ENCODE results near the gene CRY2. TPM values are rescaled to one million over a fixed set of nuclear protein-coding genes. Genes with fewer than 3 reads are reported as not detected.

CRY2 gene
- 11.7 and 13.3 TPM in 2 replicates for polyA plus RNA-seq (2011; rRNA removed)
- polyA minus RNA-seq (2011; rRNA and poly(A)+ RNA removed) = 28.1 and 31.7 TPM in 2 replicates

GRCh38 chr11:45846974-45847910 is at the start of gene CRY2:
Gene CRY2, plus strand, starts transcription at chr11:45847475. Its CDS starts 16 bp downstream, at chr11:45847491.
- H3K27ac ChIP-seq (ENCODE audit: low read depth, low read length) = peak within 1 kb of the TSS; percentile 80
- peak within 1 kb of the TSS; percentile 88 for H3K4me3 ChIP-seq (ENCODE audit: low read depth, low read length)
- no peak for TF ChIP-seq CTCF (IDR thresholded peaks at IDR 0.05; ENCODE audit: low read depth, low read length)
- ChIA-PET POLR2A (interaction anchor here (0.5 to 1.4 kb wide), 15 partner anchors 10 to 484 kb away, joined by 3 to 24 read pairs (median 4); partner anchors contain the start of genes PEX16 and SLC35C1), CTCF (interaction anchor here (0.6 to 5.7 kb wide), 5 partner anchors 12 to 235 kb away, joined by 3 to 71 read pairs (median 3); no protein-coding TSS in a partner anchor)
- peak; percentile 97 for DNase-seq (ENCODE audit: low read depth, low spot score)
- no peaks in the 10 kb centered on the region for H3K9me3 ChIP-seq (ENCODE audit: control insufficient read depth, insufficient read depth, low read length)
- peaks cover 3% of the 10 kb centered on the region for H3K27me3 ChIP-seq (ENCODE audit: control insufficient read depth, insufficient read depth, low read length)

GRCh38 chr11:45798793-45799441 is 48.4 kb upstream of the CRY2 start:
- no peaks in the 10 kb centered on the region for H3K9me3 ChIP-seq (ENCODE audit: control insufficient read depth, insufficient read depth, low read length)
- peaks cover 14% of the 10 kb centered on the region for H3K27me3 ChIP-seq (ENCODE audit: control insufficient read depth, insufficient read depth, low read length)
- POLR2A ChIA-PET = interaction anchor here (0.6 to 0.9 kb wide), 3 partner anchors 23 to 61 kb away, joined by 3 to 10 read pairs (median 4); no protein-coding TSS in a partner anchor
- no peak overlapping the region for H3K27ac ChIP-seq (ENCODE audit: low read depth, low read length)
- TF ChIP-seq CTCF (IDR thresholded peaks at IDR 0.05; ENCODE audit: low read depth, low read length) = no peak
- DNase-seq (ENCODE audit: low read depth, low spot score) = no peak
- H3K4me3 ChIP-seq (ENCODE audit: low read depth, low read length) = no peak overlapping the region
- CTCF ChIA-PET = interaction anchor here (0.9 to 7.0 kb wide), 2 partner anchors 27 to 428 kb away, joined by 3 to 61 read pairs; no protein-coding TSS in a partner anchor

- TF ChIP-seq CTCF (IDR thresholded peaks at IDR 0.05; ENCODE audit: low read depth, low read length) = no peak
- ChIA-PET CTCF (interaction anchor here (0.9 to 7.0 kb wide), 2 partner anchors 28 to 428 kb away, joined by 3 to 61 read pairs; no protein-coding TSS in a partner anchor), POLR2A (interaction anchor here (0.6 to 0.9 kb wide), 3 partner anchors 22 to 60 kb away, joined by 3 to 10 read pairs (median 4); no protein-coding TSS in a partner anchor)
- Histone ChIP-seq H3K9me3 (ENCODE audit: control insufficient read depth, insufficient read depth, low read length) (no peaks in the 10 kb centered on the region; the same call in 1 of the 2 replicates), H3K4me3 (ENCODE audit: low read depth, low read length) (no peak overlapping the region), H3K27me3 (ENCODE audit: control insufficient read depth, insufficient read depth, low read length) (peaks cover 14% of the 10 kb centered on the region), H3K27ac (ENCODE audit: low read depth, low read length) (no peak overlapping the region)
- no peak for DNase-seq (ENCODE audit: low read depth, low spot score)
These were observed 47.7 kb upstream of the CRY2 start for GRCh38 chr11:45799562-45799961.

- H3K4me3 ChIP-seq (ENCODE audit: low read depth, low read length) = no peak overlapping the region
- no peaks in the 10 kb centered on the region; the same call in 1 of the 2 replicates for H3K9me3 ChIP-seq (ENCODE audit: control insufficient read depth, insufficient read depth, low read length)
- no peak overlapping the region for H3K27ac ChIP-seq (ENCODE audit: low read depth, low read length)
- no peak for TF ChIP-seq CTCF (IDR thresholded peaks at IDR 0.05; ENCODE audit: low read depth, low read length)
- CTCF ChIA-PET = interaction anchor here (7.0 kb wide), 1 partner anchor 29 kb away, joined by 61 read pairs; no protein-coding TSS in a partner anchor
- H3K27me3 ChIP-seq (ENCODE audit: control insufficient read depth, insufficient read depth, low read length) = peaks cover 11% of the 10 kb centered on the region
- DNase-seq (ENCODE audit: low read depth, low spot score) = no peak
- POLR2A ChIA-PET = no interaction called here
These were observed 47.0 kb upstream of the CRY2 start for GRCh38 chr11:45800261-45800660.

Data from AG04450 (cell line).